PC-9 (cell line): ENCODE results near the gene ZNF221. TPM values are rescaled to one million over a fixed set of nuclear protein-coding genes. Genes with fewer than 3 reads are reported as not detected.

ENCODE experiments used
- BruUV-seq: library from RNA; stranded (reverse); fragments of 400-500 nt; replicated peaks from 2 replicates; lab custom pipeline; 2021; lab: Mats Ljungman, UMichigan
- CTCF ChIA-PET: fragments of 300-600 bp; sonication (Branson Sonifier 250); formaldehyde crosslinking; loops from one replicate; lab custom pipeline; 2022; ENCODE audit warnings: antibody characterized with exemption; lab: Charles Lee
- POLR2A ChIA-PET: fragments of 300-600 bp; sonication (Branson Sonifier 250); formaldehyde crosslinking; loops from one replicate; lab custom pipeline; 2022; ENCODE audit warnings: antibody characterized with exemption; ENCODE audit not compliant: unreplicated experiment; lab: Charles Lee
- DNase-seq, 2 experiments: peaks; one replicate each; pipeline versions ENCODE4 v3.0.0 to v3.0.0-alpha.2; 2015 to 2022; ENCODE audit warnings: mixed read lengths in 1 of 2
- H2AFZ ChIP-seq: fragments of 200-600 bp; sonication (generic); 2 replicates; pipeline ENCODE4 v1.8.1; 2017; ENCODE audit warnings: antibody characterized with exemption
- H3F3A ChIP-seq: fragments of 200-600 bp; sonication (generic); 2 replicates; pipeline ENCODE4 v1.8.1; 2017; ENCODE audit warnings: antibody characterized with exemption, mild to moderate bottlenecking, low read depth; ENCODE audit not compliant: insufficient read depth
- H3K27ac ChIP-seq: fragments of 200-600 bp; sonication (generic); 2 replicates; pipeline ENCODE4 v1.6.1; 2016; ENCODE audit warnings: mixed run types
- H3K27me3 ChIP-seq: fragments of 200-600 bp; sonication (generic); 2 replicates; pipeline ENCODE4 v1.6.1; 2016; ENCODE audit warnings: low read depth, mixed run types; ENCODE audit not compliant: insufficient read depth
- H3K36me3 ChIP-seq: fragments of 200-600 bp; sonication (generic); 2 replicates; pipeline ENCODE4 v1.6.1; 2016; ENCODE audit warnings: low read depth, mixed run types
- H3K4me1 ChIP-seq: fragments of 200-600 bp; sonication (generic); replicated peaks from 2 replicates; pipeline ENCODE4 v1.6.1; 2016; ENCODE audit warnings: mixed run types; ENCODE audit not compliant: insufficient read depth
- H3K4me2 ChIP-seq: fragments of 200-600 bp; sonication (generic); 2 replicates; pipeline ENCODE4 v1.6.1; 2017; ENCODE audit warnings: mixed run types
- H3K4me3 ChIP-seq: fragments of 200-600 bp; sonication (generic); 2 replicates; pipeline ENCODE4 v1.6.1; 2016; ENCODE audit warnings: mixed run types
- H3K79me2 ChIP-seq: fragments of 200-600 bp; sonication (generic); 2 replicates; pipeline ENCODE4 v1.6.1; 2017; ENCODE audit warnings: low read depth, mixed run types
- H3K9me2 ChIP-seq: fragments of 200-600 bp; sonication (generic); 2 replicates; pipeline ENCODE4 v1.8.1; 2017; ENCODE audit warnings: mild to moderate bottlenecking; ENCODE audit not compliant: insufficient read depth
- H3K9me3 ChIP-seq: fragments of 200-600 bp; sonication (generic); 2 replicates; pipeline ENCODE4 v1.8.1; 2016; ENCODE audit warnings: low read depth; ENCODE audit not compliant: insufficient read depth
- H4K20me1 ChIP-seq: fragments of 200-600 bp; sonication (generic); 2 replicates; pipeline ENCODE4 v1.8.1; 2017; ENCODE audit not compliant: insufficient read depth
- CTCF ChIP-seq: fragments of 200-600 bp; sonication (generic); conservative IDR thresholded peaks from 2 replicates; pipeline ENCODE4 v1.6.1; 2017; ENCODE audit warnings: mixed run types, antibody characterized with exemption, mild to moderate bottlenecking, moderate library complexity
- EZH2 ChIP-seq: fragments of 200-600 bp; sonication (generic); IDR thresholded peaks from 2 replicates; pipeline ENCODE4 v1.8.0; 2017; ENCODE audit warnings: antibody characterized with exemption, low read depth
- intact Hi-C: fragments of 100-400 bp; cut with micrococcal nuclease; formaldehyde crosslinking; loops from one replicate; pipeline ENCODE4 v1.10.0; 2022; ENCODE audit not compliant: unreplicated experiment
- total RNA-seq: library from RNA; stranded (reverse); gene quantifications from 2 replicates; pipeline ENCODE4 v1.2.3, GENCODE V29; 2021

Gene ZNF221
- total RNA-seq, 1 experiment from 2014 or later, result 1.7 TPM

- Histone ChIP-seq H3K4me3 (no peak overlapping the region), H3K27ac (no peak overlapping the region), H3K9me3 (peaks cover 17% of the 10 kb centered on the region), H3K4me1 (no peaks in the 10 kb centered on the region), H2AFZ (no peak overlapping the region), H3F3A (no peaks in the 10 kb centered on the region), H3K4me2 (no peak overlapping the region), H3K79me2 (no peaks in the 10 kb centered on the region), H3K27me3 (no peaks in the 10 kb centered on the region), H3K36me3 (no peaks in the 10 kb centered on the region), H3K9me2 (no peaks in the 10 kb centered on the region), H4K20me1 (no peaks in the 10 kb centered on the region)
- no peak for DNase-seq
- ChIA-PET POLR2A (no interaction called here), CTCF (no interaction called here)
- intact Hi-C loops, result no loop called here
- BruUV-seq, result no TSS peak
- TF ChIP-seq EZH2 (no peak), CTCF (no peak)
These were observed 5.8 kb downstream of the ZNF221 start for GRCh38 chr19:43956827-43957226.

- intact Hi-C loops, result no loop called here
- ChIA-PET POLR2A (no interaction called here), CTCF (no interaction called here)
- Histone ChIP-seq H3K9me3 (peaks cover 11% of the 10 kb centered on the region), H3K36me3 (no peaks in the 10 kb centered on the region), H2AFZ (no peak overlapping the region), H3K27me3 (no peaks in the 10 kb centered on the region), H3K4me1 (no peaks in the 10 kb centered on the region), H3K4me3 (no peak overlapping the region), H3K4me2 (no peak overlapping the region), H3F3A (no peaks in the 10 kb centered on the region), H3K9me2 (no peaks in the 10 kb centered on the region), H4K20me1 (no peaks in the 10 kb centered on the region), H3K79me2 (no peaks in the 10 kb centered on the region), H3K27ac (no peak overlapping the region)
- TF ChIP-seq EZH2, result no peak
- no peak for TF ChIP-seq CTCF
- BruUV-seq, result no TSS peak
- no peak for DNase-seq
These were observed 6.9 kb downstream of the ZNF221 start for GRCh38 chr19:43957891-43958290.

- no peaks in the 10 kb centered on the region for H3K27me3 ChIP-seq
- H3K9me3 ChIP-seq, result peaks cover 23% of the 10 kb centered on the region
- H3K9me2 ChIP-seq, result no peaks in the 10 kb centered on the region
- no peak overlapping the region for H3K27ac ChIP-seq
- ChIA-PET POLR2A (no interaction called here), CTCF (no interaction called here)
- DNase-seq, result no peak
- H3K4me1 ChIP-seq, result no peaks in the 10 kb centered on the region
- intact Hi-C loops, result no loop called here
- no TSS peak for BruUV-seq
- no peaks in the 10 kb centered on the region for H4K20me1 ChIP-seq
- H3K4me3 ChIP-seq, result no peak overlapping the region
- H3K79me2 ChIP-seq, result no peaks in the 10 kb centered on the region
- no peaks in the 10 kb centered on the region for H3F3A ChIP-seq
- TF ChIP-seq CTCF, result no peak
- H2AFZ ChIP-seq, result no peak overlapping the region
- H3K4me2 ChIP-seq, result no peak overlapping the region
- 0 out of 2 replicates have a peak, but pooled peaks cover 2% of the 10 kb centered on the region for H3K36me3 ChIP-seq
These were observed 9.4 kb downstream of the ZNF221 start for GRCh38 chr19:43960411-43960810.
